Measurements from ENCODE around the gene NDST4. TPM values are rescaled to one million over a fixed set of nuclear protein-coding genes. Genes with fewer than 3 reads are reported as not detected.

NDST4 gene
- total RNA-seq, 1 donor from 2014 or later: not detected

DNA sequence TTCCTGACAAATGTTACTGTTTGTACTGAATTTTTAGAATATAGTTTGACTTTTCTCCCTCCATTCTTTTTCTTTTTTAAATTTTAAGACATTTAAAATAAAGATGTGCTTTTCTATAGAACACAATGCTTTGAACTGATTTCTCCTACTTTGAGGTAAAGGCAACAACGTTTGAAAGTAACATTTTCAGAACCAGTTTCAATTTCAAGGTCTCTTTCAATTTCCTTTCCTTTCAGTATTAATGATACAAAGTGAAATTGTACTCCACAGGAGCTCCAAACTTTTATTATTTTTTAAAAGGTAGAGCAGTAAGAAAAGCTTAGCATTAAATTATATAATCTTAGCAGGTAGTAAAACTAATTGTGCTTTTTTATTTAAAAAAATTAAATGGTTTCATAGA, 54.9 kb downstream of the NDST4 start:
- Histone ChIP-seq H3K27ac (no peak overlapping the region), H3K9me3 (no peaks in the 10 kb centered on the region), H3K4me3 (no peak overlapping the region), H3K36me3 (no peaks in the 10 kb centered on the region), H3K27me3 (ENCODE audit: low read depth) (no peaks in the 10 kb centered on the region), H3K4me1 (no peaks in the 10 kb centered on the region)
- DNase-seq (no peak), ATAC-seq (no peak)
- intact Hi-C loops (cut with DNase I): no loop called here
- TF ChIP-seq, protein P1, sequence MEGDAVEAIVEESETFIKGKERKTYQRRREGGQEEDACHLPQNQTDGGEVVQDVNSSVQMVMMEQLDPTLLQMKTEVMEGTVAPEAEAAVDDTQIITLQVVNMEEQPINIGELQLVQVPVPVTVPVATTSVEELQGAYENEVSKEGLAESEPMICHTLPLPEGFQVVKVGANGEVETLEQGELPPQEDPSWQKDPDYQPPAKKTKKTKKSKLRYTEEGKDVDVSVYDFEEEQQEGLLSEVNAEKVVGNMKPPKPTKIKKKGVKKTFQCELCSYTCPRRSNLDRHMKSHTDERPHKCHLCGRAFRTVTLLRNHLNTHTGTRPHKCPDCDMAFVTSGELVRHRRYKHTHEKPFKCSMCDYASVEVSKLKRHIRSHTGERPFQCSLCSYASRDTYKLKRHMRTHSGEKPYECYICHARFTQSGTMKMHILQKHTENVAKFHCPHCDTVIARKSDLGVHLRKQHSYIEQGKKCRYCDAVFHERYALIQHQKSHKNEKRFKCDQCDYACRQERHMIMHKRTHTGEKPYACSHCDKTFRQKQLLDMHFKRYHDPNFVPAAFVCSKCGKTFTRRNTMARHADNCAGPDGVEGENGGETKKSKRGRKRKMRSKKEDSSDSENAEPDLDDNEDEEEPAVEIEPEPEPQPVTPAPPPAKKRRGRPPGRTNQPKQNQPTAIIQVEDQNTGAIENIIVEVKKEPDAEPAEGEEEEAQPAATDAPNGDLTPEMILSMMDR (IDR thresholded peaks at IDR 0.05): no peak

DNA sequence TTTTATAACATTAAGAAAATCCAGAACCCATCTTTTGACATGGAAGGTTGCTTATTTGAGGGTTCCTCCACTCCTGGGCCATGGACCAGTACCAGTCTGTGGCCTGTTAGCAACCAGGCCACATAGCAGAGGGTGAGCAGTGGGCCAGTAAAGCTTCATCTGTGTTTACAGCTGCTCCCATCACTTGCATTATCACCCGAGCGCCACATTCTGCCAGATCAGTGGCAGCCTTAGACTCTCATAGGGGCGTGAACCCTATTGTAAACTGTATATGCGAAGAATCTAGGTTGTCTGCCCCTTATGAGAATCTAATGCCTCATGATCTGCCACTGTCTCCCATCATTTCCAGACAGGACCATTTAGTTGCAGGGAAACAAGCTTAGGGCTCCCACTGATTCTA, 58.6 kb downstream of the NDST4 start:
- H3K36me3 ChIP-seq: no peaks in the 10 kb centered on the region
- H3K27ac ChIP-seq: no peak overlapping the region
- H3K9me3 ChIP-seq: no peaks in the 10 kb centered on the region
- no peak for DNase-seq
- H3K4me1 ChIP-seq: no peaks in the 10 kb centered on the region
- TF ChIP-seq, protein P1 (IDR thresholded peaks at IDR 0.05): no peak
- intact Hi-C loops (cut with DNase I): no loop called here
- H3K27me3 ChIP-seq (ENCODE audit: low read depth): no peaks in the 10 kb centered on the region
- H3K4me3 ChIP-seq: no peak overlapping the region
- no peak for ATAC-seq

DNA sequence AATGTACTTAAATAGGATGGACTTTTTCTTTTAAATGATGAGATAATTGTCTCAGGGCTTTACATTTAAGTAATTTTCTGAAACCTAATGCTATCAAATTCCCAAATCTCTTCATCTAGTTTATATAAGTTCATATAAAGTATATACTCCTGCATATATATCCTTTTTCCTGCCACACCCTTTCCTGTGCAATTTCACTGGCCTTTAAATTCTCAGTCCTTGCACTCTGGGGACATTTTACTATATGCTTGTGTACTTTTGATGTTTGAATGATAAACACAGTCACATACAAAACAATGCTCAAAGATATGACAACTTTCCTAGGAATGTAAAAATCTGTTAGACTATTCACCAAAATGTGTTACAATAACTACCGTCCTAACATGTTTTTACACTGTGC, 60.1 kb downstream of the NDST4 start:
- no peaks in the 10 kb centered on the region for H3K36me3 ChIP-seq
- H3K4me1 ChIP-seq: no peaks in the 10 kb centered on the region
- TF ChIP-seq, protein P1 (IDR thresholded peaks at IDR 0.05): no peak
- H3K27ac ChIP-seq: no peak overlapping the region
- no peak for ATAC-seq
- intact Hi-C loops (cut with DNase I): no loop called here
- no peak overlapping the region for H3K4me3 ChIP-seq
- no peaks in the 10 kb centered on the region for H3K27me3 ChIP-seq (ENCODE audit: low read depth)
- H3K9me3 ChIP-seq: no peaks in the 10 kb centered on the region
- no peak for DNase-seq

DNA sequence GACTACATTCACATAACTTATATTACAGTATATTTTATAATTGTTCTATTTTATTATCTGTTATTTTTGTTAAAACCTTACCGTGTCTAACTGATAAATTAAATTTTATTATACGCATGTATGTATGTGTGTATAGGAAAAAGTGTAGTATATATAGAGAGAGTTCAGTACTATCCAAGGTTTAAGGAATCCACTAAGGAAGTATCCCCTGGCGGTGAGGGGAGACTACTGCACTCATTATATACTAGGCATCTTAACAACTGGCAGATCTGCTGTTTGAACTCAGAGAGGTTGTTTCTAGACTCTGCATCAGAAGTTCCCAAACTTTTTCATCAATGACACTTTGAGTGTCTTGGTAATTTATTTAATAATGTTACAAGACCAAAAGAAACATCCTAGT, 70.9 kb downstream of the NDST4 start:
- TF ChIP-seq, protein P1 (IDR thresholded peaks at IDR 0.05): no peak
- no peak overlapping the region for H3K27ac ChIP-seq
- H3K4me1 ChIP-seq: no peaks in the 10 kb centered on the region
- no peaks in the 10 kb centered on the region for H3K9me3 ChIP-seq
- no peak for DNase-seq
- ATAC-seq: no peak
- H3K4me3 ChIP-seq: no peak overlapping the region
- H3K27me3 ChIP-seq (ENCODE audit: low read depth): no peaks in the 10 kb centered on the region
- no peaks in the 10 kb centered on the region for H3K36me3 ChIP-seq
- intact Hi-C loops (cut with DNase I): no loop called here

DNA sequence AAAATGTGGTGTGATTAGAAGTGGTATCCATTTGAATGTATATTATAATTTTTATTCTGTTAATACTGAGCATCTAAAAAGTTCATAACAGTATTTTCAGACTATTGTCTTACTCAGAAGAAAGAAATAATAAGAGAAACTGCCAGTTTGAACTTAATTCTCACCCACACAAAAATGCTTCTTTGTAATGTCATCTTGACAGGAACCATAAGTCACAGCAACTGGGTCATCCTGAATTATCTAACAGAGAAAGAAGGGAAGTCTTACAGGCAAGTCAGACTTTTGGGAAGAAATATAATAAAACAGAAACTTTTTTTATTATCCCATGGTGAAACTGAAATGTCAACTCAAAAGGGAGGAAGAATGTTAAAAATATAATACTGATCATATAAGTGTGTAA, 83.1 kb downstream of the NDST4 start:
- H3K4me1 ChIP-seq: no peaks in the 10 kb centered on the region
- H3K27ac ChIP-seq: no peak overlapping the region
- DNase-seq (no peak), ATAC-seq (no peak)
- no peaks in the 10 kb centered on the region for H3K27me3 ChIP-seq (ENCODE audit: low read depth)
- H3K9me3 ChIP-seq: no peaks in the 10 kb centered on the region
- no peaks in the 10 kb centered on the region for H3K36me3 ChIP-seq
- H3K4me3 ChIP-seq: no peak overlapping the region
- intact Hi-C loops (cut with DNase I): no loop called here
- TF ChIP-seq, protein P1 (IDR thresholded peaks at IDR 0.05): no peak

All from lower lobe of right lung (tissue), 2 donors.